Measurements from ENCODE around the gene NMNAT2.

GRCh38 chr1:183251959-183252450, 166.2 kb downstream of the NMNAT2 start:
- TF ChIP-seq CTCF (IDR thresholded peaks at IDR 0.05; ENCODE audit: low read depth, low read length) (no peak), EZH2phosphoT487 (IDR thresholded peaks at IDR 0.05; ENCODE audit: low read depth) (no peak)

Measured in OCI-LY3 (cell line).